PC-3 (cell line): ENCODE results near the gene TEX14. TPM values are rescaled to one million over a fixed set of nuclear protein-coding genes. Genes with fewer than 3 reads are reported as not detected.

Source experiments
- ATAC-seq: fragments of 200-7000 bp; cut with Tn5 transposase; 2 replicates; pipeline ENCODE4 v1.9.1; 2020; ENCODE audit warnings: mild to moderate bottlenecking, moderate library complexity
- BruUV-seq: library from RNA; stranded (reverse); fragments of 400-500 nt; replicated peaks from 2 replicates; lab custom pipeline; 2021; lab: Mats Ljungman, UMichigan
- CTCF ChIA-PET: fragments of 300-600 bp; sonication (Branson Sonifier 250); formaldehyde crosslinking; loops from one replicate; lab custom pipeline; 2022; ENCODE audit warnings: antibody characterized with exemption; lab: Charles Lee
- POLR2A ChIA-PET: fragments of 300-600 bp; sonication (Branson Sonifier 250); formaldehyde crosslinking; loops from one replicate; lab custom pipeline; 2022; ENCODE audit warnings: antibody characterized with exemption; ENCODE audit not compliant: unreplicated experiment; lab: Charles Lee
- DNase-seq: peaks from one replicate; pipeline ENCODE4 v3.0.0-alpha.2; 2015
- H2AFZ ChIP-seq: fragments of 300-600 bp; sonication (generic); 2 replicates; pipeline ENCODE4 v1.6.0; 2016; ENCODE audit warnings: antibody characterized with exemption, low read length
- H3F3A ChIP-seq: fragments of 300-600 bp; sonication (generic); one replicate; pipeline ENCODE4 v1.6.0; 2017; ENCODE audit warnings: antibody characterized with exemption, low read length, control low read depth, mild to moderate bottlenecking; ENCODE audit not compliant: unreplicated experiment
- H3K27ac ChIP-seq: fragments of 300-600 bp; sonication (generic); 2 replicates; pipeline ENCODE4 v1.5.1; 2016; ENCODE audit warnings: mild to moderate bottlenecking, low read length
- H3K27me3 ChIP-seq: fragments of 300-600 bp; sonication (generic); 2 replicates; pipeline ENCODE4 v1.6.1; 2016; ENCODE audit warnings: low read length, mixed read lengths
- H3K36me3 ChIP-seq: fragments of 300-600 bp; sonication (generic); 2 replicates; pipeline ENCODE4 v1.6.1; 2016; ENCODE audit warnings: low read depth, mixed run types, low read length, mixed read lengths
- H3K4me1 ChIP-seq: fragments of 300-600 bp; sonication (generic); 2 replicates; pipeline ENCODE4 v1.5.1; 2016; ENCODE audit warnings: low read length; ENCODE audit not compliant: insufficient read depth
- H3K4me2 ChIP-seq: fragments of 300-600 bp; sonication (generic); 2 replicates; pipeline ENCODE4 v1.6.0; 2016; ENCODE audit warnings: low read length
- H3K4me3 ChIP-seq: fragments of 300-600 bp; sonication (generic); 2 replicates; pipeline ENCODE4 v1.5.1; 2016; ENCODE audit warnings: mild to moderate bottlenecking, low read length, mixed read lengths
- H3K79me2 ChIP-seq: fragments of 300-600 bp; sonication (generic); 2 replicates; pipeline ENCODE4 v1.6.1; 2017; ENCODE audit warnings: low read length, mixed read lengths
- H3K9ac ChIP-seq: fragments of 300-600 bp; sonication (generic); 2 replicates; pipeline ENCODE4 v1.6.0; 2016; ENCODE audit warnings: mild to moderate bottlenecking, low read length
- H3K9me2 ChIP-seq: fragments of 300-600 bp; sonication (generic); replicated peaks from 2 replicates; pipeline ENCODE4 v1.6.1; 2016; ENCODE audit warnings: mixed run types, low read length, mixed read lengths
- H3K9me3 ChIP-seq: fragments of 300-600 bp; sonication (generic); 2 replicates; pipeline ENCODE4 v1.6.1; 2016; ENCODE audit warnings: low read length, mixed read lengths
- H4K20me1 ChIP-seq: fragments of 300-600 bp; sonication (generic); 2 replicates; pipeline ENCODE4 v1.6.1; 2016; ENCODE audit warnings: low read length, mixed read lengths
- CTCF ChIP-seq: fragments of 300-600 bp; sonication (generic); conservative IDR thresholded peaks from 2 replicates; pipeline ENCODE4 v1.5.1; 2017; ENCODE audit warnings: antibody characterized with exemption, low read depth, mild to moderate bottlenecking, low read length
- EZH2 ChIP-seq: fragments of 300-600 bp; sonication (generic); IDR thresholded peaks from one replicate; pipeline ENCODE4 v1.6.1; 2017; ENCODE audit warnings: antibody characterized with exemption, mild to moderate bottlenecking, low read length; ENCODE audit not compliant: unreplicated experiment
- EZH2phosphoT487 ChIP-seq: fragments of 300-600 bp; sonication (generic); IDR thresholded peaks from 2 replicates; pipeline ENCODE4 v1.6.1; 2018; ENCODE audit warnings: mild to moderate bottlenecking, antibody characterized with exemption, low read length, borderline replicate concordance
- intact Hi-C: fragments of 100-400 bp; cut with micrococcal nuclease; formaldehyde crosslinking; loops from 2 replicates; pipeline ENCODE4 v1.9.0; 2023
- total RNA-seq: library from RNA; depleted of rRNA; stranded (reverse); fragments of >200 nt; gene quantifications from 2 replicates; pipeline ENCODE4 v1.2.3, GENCODE V29; 2014

The TEX14 gene
- total RNA-seq, 1 experiment from 2014 or later = 0.29 TPM

- DNase-seq (no peak), ATAC-seq (no peak)
- no peaks in the 10 kb centered on the region for H3K4me1 ChIP-seq
- H3K9me3 ChIP-seq = no peaks in the 10 kb centered on the region
- no peak overlapping the region for H3K27ac ChIP-seq
- no peak overlapping the region for H3K4me2 ChIP-seq
- ChIA-PET CTCF (no interaction called here), POLR2A (no interaction called here)
- no peaks in the 10 kb centered on the region for H3K9me2 ChIP-seq
- H3K4me3 ChIP-seq = no peak overlapping the region
- intact Hi-C loops = no loop called here
- no peak overlapping the region for H2AFZ ChIP-seq
- no peak overlapping the region for H3K9ac ChIP-seq
- no TSS peak for BruUV-seq
- H3K36me3 ChIP-seq = no peaks in the 10 kb centered on the region
- H3K79me2 ChIP-seq = no peaks in the 10 kb centered on the region
- no peak for TF ChIP-seq EZH2
- no peak for TF ChIP-seq CTCF
- TF ChIP-seq EZH2phosphoT487 = no peak
- H3F3A ChIP-seq = no peaks in the 10 kb centered on the region
- no peaks in the 10 kb centered on the region for H4K20me1 ChIP-seq
- no peaks in the 10 kb centered on the region for H3K27me3 ChIP-seq
Observed at GRCh38 chr17:58617563-58617962, 74.3 kb downstream of the TEX14 start.

- H4K20me1 ChIP-seq = no peaks in the 10 kb centered on the region
- TF ChIP-seq CTCF (no peak), EZH2 (no peak), EZH2phosphoT487 (no peak)
- BruUV-seq = no TSS peak
- no peaks in the 10 kb centered on the region for H3K4me1 ChIP-seq
- H3K36me3 ChIP-seq = no peaks in the 10 kb centered on the region
- no peaks in the 10 kb centered on the region for H3K79me2 ChIP-seq
- no peaks in the 10 kb centered on the region for H3F3A ChIP-seq
- ChIA-PET POLR2A (no interaction called here), CTCF (interaction anchor here (0.6 kb wide), 1 partner anchor 47 kb away, joined by 3 read pairs; no protein-coding TSS in a partner anchor)
- H3K9me3 ChIP-seq = no peaks in the 10 kb centered on the region
- ATAC-seq = no peak
- no peaks in the 10 kb centered on the region for H3K9me2 ChIP-seq
- no peak overlapping the region for H3K4me2 ChIP-seq
- H3K27me3 ChIP-seq = no peaks in the 10 kb centered on the region
- no peak overlapping the region for H3K27ac ChIP-seq
- no peak overlapping the region for H3K9ac ChIP-seq
- DNase-seq = no peak
- no peak overlapping the region for H3K4me3 ChIP-seq
- intact Hi-C loops = no loop called here
- H2AFZ ChIP-seq = no peak overlapping the region
Observed at GRCh38 chr17:58615768-58616659, 75.8 kb downstream of the TEX14 start.
